OCI-LY3 (cell line): Measurements from ENCODE around the gene ACADM.

Experiments used
- CTCF ChIP-seq: fragments of 200-600, 300-600 bp; sonication (generic); IDR thresholded peaks from 2 replicates; pipeline ENCODE4 v1.5.1; 2014; ENCODE audit warnings: antibody characterized with exemption, low read length, low read depth
- EZH2phosphoT487 ChIP-seq: fragments of 200-600 bp; shearing (Covaris generic); IDR thresholded peaks from 2 replicates; pipeline ENCODE4 v1.6.1; 2018; ENCODE audit warnings: antibody characterized with exemption, mixed run types, low read depth

GRCh38 chr1:75745276-75745675 is 20.8 kb downstream of the ACADM start:
- no peak for TF ChIP-seq CTCF
- no peak for TF ChIP-seq EZH2phosphoT487
